HG03354 (cell line): Measurements from ENCODE around the gene LRSAM1.

Experiments
- ATAC-seq: cut with Tn5 transposase; IDR thresholded peaks from one replicate; pipeline ENCODE4 v1.9.1; 2021; ENCODE audit warnings: mild to moderate bottlenecking; ENCODE audit not compliant: unreplicated experiment, poor library complexity, severe bottlenecking

LRSAM1 gene

DNA sequence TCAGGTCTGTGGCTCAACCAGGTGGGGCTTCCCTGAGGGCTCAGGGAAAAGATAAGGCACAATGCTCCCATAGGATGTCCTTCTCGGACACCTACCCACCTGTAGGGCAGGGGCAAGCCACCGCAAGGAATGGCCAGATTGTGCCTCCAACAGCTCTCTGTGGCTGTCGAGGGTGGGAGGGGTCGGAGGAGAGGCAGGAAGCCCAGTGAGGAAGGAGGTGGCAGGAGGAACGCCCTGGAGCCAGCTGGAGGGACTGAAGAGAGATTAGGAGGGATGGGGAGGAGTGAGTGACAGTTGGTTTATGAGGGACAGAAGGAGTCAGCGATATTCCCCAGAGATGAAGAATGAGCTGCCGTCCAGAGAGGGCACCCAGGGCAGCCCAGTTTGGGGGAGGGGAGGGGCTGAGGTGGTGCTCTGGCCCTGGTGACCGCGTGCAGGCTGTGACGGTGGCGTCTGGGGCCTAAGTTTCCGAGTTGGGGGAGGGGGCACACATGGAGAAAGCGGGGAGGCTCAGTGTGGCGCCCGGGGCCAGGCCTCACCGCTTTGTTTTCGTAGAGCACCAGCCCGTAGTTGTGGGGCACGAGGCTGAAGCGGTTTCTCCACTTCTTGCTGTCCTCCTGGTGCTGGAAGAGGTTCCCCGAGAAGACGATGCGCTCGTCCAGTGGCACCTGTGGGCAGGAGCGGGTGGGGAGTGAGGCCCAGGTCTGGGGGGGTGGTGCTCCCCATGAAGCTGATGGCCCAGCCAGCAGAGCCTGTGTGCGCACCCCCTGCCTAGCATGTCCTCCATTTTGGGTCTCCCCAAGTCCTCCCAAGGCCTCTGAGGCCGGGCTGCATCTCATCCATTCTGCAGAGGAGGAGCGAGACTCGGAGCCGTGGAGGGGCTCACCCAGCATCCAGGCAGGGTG lies 75.6 kb downstream of the LRSAM1 start:
- ATAC-seq = no peak

DNA sequence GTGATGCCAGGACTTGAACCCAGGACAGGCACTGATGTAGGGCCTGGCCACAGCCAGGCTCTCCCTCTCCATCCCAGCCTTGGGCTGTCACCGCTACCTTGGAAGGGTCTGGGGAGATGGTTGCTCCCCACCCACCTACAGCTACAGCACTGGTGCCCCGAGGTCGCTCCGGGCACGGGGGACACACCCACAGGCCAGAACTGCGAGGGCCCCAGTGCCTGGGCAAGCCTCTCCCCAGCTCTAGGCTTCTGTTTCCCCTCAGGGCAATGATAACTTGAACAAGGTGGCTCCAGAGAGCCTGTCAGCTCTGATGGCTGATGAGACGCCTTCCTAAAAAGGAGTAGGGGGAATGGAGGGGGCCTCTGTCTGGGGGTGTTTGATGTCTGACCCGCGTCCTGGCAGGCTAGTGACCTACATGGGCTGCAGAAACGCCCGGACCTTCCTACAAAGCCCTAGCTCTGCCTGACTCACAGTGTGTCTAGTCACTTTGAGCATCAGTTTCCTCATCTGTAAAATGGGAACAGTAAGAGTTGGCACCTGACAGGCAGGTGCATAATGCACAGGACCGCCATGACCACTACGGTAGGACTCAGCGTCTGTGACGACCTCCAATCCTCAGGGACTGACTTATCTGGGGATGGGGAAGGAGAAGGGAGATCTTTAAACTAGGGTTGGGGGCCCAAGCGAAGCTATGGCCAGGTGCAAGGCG lies 76.4 kb downstream of the LRSAM1 start:
- ATAC-seq = no peak

DNA sequence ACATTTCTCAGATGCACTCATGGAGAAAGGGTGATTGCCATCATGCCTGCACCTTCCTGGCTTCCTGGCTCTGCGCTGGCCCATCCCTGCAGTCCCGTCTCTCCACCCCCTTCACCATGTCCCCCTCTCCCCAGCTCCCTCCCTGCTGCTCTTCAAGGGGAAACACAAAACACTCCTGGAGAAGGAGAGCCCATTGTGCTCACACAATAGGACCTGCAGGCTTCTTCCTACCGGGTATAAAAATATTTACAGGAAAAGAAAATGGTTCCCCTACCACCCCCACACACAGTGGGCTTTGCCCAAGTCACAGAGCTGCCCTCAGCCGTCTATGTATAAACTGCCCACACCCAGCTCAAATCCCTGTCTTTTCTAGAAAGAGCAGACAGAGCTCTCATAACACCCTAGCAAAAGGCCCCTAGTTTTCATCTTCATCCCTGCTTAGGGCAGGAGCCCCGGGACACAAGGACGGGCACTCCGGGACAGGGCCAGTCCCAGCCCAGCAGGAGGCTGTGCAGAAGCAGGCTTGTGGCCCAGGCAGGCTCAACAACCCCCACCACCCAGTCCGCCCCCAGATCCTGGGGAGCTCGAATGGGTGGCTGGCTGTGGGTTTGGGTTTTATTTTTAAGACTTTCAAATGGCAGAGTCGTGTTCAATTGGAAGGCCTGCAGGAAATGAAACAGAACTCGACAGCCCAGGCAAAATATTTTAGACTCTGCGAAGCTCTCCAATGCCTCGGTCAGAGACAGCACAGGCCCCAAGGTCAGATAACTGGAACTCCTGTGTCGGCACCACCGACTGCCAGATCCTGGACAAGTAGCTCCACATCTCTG lies 77.3 kb downstream of the LRSAM1 start:
- ATAC-seq = no peak

DNA sequence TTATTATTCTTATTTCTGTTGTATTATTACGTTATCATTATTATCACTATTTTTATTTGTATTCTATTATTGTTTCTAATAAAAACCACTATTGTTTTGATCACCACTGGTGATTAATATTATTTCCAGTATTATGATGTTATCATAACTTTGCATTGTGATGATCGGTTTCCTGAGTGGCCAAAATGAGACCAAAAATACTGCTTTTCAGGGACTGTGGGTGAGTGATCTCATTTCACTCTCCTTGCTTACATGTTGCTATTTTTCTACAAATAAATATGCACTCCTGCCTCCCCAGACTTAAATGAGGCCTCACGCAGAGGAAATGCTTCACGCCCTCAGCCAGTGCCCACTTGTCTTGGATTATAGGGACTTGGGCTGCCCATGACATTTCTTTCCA lies 78.4 kb downstream of the LRSAM1 start:
- no peak for ATAC-seq

DNA sequence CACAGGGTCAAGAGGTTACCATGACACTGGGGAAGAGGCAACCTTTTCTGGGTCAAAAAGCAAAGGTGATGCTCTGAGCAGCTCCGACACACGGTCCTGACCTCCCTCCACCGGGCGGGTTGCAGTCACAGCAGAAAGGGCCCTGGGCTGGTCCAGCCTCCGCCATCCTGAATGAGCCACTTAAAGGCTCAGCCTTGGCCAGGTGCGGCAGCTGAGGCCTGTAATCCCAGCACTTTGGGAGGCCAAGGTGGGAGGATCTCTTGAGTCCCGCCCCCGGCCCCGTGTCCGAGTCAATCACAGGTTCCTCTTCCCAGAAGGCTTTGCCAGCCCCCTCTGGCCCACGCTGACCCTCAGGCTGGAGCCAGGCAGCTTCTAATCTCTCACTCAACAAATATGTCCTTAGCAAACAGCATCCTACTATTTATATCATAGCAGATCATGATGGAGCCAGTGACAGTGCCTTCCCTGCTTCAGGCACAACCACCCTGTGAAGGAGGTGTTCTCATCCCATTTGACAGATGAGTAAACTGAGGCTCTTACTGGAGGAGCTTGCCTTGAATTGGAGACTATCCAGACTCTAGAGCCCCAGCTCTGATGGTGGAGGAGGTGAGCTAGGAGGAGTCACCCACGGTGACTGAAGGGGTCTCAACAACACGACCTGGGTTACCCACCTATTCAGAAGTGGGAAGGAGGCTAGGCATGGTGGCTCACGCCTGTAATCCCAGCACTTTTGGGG lies 79.1 kb downstream of the LRSAM1 start:
- ATAC-seq = no peak

DNA sequence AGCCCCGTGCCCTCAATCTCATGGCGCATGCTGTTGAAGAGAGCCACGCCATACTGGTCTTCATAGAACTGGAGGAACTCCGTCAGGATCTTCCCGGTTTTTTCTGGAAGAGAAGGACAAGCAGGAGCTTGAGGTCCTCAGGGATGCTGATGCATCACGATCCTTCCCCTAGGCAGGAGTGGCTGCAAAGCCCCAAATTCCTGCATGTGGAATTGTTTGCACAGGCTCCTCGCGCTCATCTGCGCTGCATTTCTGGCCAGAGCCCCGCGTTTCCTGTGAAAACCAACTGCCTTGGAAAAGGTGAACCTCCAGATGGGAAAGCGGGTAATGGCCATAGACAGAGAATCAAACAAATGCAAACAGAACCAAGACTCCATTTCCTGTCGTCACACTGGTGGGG lies 80.4 kb downstream of the LRSAM1 start:
- ATAC-seq = no peak

- no peak for ATAC-seq
Measured at GRCh38 chr9:127534250-127534906, 83.1 kb downstream of the LRSAM1 start.

GRCh38 chr9:127534931-127535330 lies 83.6 kb downstream of the LRSAM1 start:
- no peak for ATAC-seq

DNA sequence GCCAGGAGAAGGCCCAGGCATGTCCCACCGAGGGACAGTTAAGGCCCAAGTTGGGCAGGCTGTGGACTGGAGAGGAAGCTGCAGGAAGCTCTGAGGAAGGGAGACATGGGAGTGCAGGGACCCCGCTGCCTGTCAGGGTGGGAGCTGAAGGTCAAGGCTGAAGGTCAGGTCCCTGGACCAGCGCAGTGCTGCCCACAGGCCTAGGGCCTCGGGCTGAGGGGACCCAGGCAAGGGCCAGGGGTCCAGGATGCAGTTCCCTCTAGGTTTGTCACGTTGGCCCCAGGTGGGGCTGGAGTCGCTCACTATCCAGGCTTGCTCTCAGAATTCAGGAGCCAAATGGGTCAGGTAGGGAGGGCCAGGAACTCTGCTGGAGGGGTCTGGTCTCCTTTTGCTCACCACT lies 84.1 kb downstream of the LRSAM1 start:
- ATAC-seq = no peak

DNA sequence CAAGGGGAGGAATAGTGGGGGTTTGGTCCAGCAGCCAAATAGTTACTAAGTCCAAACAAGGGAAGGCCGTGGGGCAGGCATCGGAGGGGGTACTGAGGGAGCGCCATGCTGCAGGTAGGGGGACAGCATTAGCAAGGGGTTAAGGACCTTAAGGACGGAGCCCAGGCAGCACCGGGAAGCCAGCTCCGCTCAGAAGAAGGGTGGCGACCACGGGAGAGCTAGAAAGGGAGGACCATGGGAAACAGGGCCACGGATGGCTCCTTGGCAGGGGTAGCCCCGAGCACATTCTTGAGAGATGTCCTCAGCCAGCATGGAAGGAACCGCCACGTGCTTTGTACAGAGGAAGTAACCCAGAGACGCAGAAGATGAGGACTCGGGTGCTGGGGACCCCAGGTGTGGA lies 84.5 kb downstream of the LRSAM1 start:
- ATAC-seq = no peak

DNA sequence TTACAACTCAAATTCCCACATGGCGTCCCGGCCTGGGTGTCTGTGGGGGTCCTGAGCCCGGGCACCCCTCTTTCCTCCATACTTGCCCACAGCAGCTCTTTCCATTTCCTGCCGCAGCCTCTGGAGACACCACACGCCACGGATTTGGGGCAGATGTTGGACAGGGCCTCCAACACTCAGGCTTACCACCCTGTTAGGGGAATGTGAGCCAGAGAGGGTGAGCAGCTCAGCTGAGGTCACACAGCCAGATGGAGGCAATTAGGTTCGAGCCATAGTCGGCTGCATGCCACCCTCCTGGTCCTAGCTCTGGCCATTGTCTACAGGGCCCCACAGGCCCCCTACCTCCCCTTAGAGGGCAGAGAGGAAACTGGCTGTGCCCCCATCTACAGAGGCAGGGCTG lies 85.2 kb downstream of the LRSAM1 start:
- ATAC-seq = no peak

DNA sequence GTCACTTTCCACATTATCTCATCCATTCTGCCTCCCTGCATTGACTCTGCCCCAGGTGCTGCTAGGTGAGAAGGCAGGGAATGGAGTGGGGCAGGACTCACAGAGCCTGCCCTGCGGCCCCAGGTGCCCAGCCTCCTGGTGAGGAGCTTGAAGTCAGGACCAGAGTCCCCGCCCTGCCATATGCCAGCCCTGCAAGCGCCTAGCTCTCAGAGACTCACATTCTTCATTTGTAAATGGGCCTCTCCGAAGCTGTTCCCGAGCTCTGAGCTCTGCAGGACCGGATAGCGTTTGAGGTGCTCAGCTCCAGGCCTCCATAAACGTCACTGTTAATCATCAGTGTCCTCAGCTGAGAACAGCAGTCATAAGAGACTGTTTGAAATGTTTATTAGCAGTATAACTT lies 85.7 kb downstream of the LRSAM1 start:
- ATAC-seq = no peak

GRCh38 chr9:127537792-127538191 lies 86.5 kb downstream of the LRSAM1 start:
- ATAC-seq = no peak

- ATAC-seq = no peak
Measured at GRCh38 chr9:127538849-127539258, 87.5 kb downstream of the LRSAM1 start.

GRCh38 chr9:127539259-127539981 lies 88.1 kb downstream of the LRSAM1 start:
- ATAC-seq = no peak

DNA sequence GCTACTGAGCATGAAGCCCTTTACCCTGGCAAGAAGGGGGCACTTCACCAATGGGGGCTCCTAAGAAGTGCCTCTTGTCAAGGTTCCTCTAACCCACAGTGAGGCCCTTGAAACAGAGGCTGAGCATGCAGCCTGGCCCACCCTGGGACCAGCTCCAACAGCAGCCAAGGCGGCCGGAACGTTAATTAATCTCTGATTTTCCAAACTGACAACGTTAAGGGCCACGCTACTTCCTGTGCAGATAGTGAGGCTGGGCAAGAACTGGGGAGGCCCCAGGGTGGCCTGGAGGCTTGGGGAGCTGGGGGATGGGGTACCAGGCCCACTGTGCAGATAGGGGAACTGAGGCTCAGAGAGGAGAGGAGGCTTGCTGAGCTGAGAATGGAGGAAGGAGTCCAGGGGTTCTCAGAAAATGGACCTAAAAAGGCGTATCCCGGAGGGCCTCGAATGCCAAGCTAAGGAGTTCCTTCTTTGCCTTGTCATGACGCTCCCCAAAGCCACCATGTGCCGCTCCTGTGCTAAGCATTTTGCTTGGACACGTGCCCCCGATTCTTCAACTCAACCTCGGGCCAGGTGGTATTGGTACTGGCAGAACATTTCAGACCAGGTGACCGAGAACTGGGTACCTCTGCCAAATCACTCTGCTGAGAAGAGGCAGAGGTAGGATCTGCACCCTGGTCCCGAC lies 88.8 kb downstream of the LRSAM1 start:
- no peak for ATAC-seq

- ATAC-seq = no peak
Measured at GRCh38 chr9:127540664-127541041, 89.3 kb downstream of the LRSAM1 start.

DNA sequence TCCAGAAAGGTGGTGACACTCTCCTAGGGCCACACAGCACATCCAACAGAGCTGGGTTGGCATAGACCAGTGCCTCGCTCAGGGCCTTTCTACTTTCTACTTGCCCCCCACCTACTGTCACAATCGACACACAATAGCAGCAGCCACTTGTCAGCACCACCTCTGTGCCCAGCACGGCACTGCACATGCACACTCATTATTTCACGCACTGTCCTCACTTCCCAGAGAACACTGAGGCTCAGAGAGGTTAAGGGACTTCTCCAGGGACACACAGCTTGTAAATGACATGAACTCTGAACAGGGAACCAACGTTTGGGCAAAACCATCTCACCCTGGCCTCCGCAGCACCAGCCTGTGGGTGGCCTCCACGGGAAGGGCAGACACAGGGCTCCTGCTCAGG lies 89.9 kb downstream of the LRSAM1 start:
- no peak for ATAC-seq
